ENCODE data around the gene EVI2A.

EVI2A gene

GRCh38 chr17:31272236-31272635 lies 49.2 kb downstream of the EVI2A start:
- no peak for DNase-seq

- no peak for DNase-seq
Observed at GRCh38 chr17:31269578-31269983, 51.8 kb downstream of the EVI2A start.

- DNase-seq, result no peak
Observed at GRCh38 chr17:31269036-31269577, 52.3 kb downstream of the EVI2A start.

All from NCI-H446 (cell line).